Lower lobe of right lung (tissue), 2 donors: ENCODE data around the gene EMC9. TPM values are rescaled to one million over a fixed set of nuclear protein-coding genes. Genes with fewer than 3 reads are reported as not detected.

Experiments used
- ATAC-seq, 2 donors: fragments of 200-7000 bp; cut with Tn5 transposase; one replicate each; pipeline ENCODE4 v1.9.1; 2020 to 2022; ENCODE audit warnings: mild to moderate bottlenecking in 2 of 2, moderate library complexity in 2 of 2
- DNase-seq: peaks from one replicate; pipeline ENCODE4 v3.0.0-alpha.2; 2020
- H3K27ac ChIP-seq: fragments of 200-600 bp; one replicate; pipeline ENCODE4 v1.8.0; 2022
- H3K27me3 ChIP-seq: fragments of 200-600 bp; one replicate; pipeline ENCODE4 v1.8.0; 2022; ENCODE audit warnings: low read depth
- H3K36me3 ChIP-seq: fragments of 200-600 bp; one replicate; pipeline ENCODE4 v1.8.0; 2022; ENCODE audit warnings: mild to moderate bottlenecking
- H3K4me1 ChIP-seq: fragments of 200-600 bp; one replicate; pipeline ENCODE4 v1.8.0; 2022
- H3K4me3 ChIP-seq: fragments of 200-600 bp; one replicate; pipeline ENCODE4 v1.8.0; 2022; ENCODE audit warnings: mild to moderate bottlenecking
- H3K9me3 ChIP-seq: fragments of 200-600 bp; one replicate; pipeline ENCODE4 v1.8.0; 2022
- CTCF ChIP-seq: fragments of 200-600 bp; IDR thresholded peaks from one replicate; pipeline ENCODE4 v1.8.0; 2022; ENCODE audit warnings: antibody characterized with exemption, mild to moderate bottlenecking
- intact Hi-C: fragments of 100-400 bp; cut with DNase I; formaldehyde crosslinking; loops from one replicate; pipeline ENCODE4 v1.11.0; 2022
- total RNA-seq: library from RNA; stranded (reverse); fragmentation: NEBNext Ultra II Directional; extraction: Animal tissue kit (Norgen Biotek cat#: 25700); gene quantifications from one replicate; pipeline ENCODE4 v1.2.1, GENCODE V29; 2021
- donor health status: DM: no; HTN: yes; CAD: no; lungs with severe emphysema.

EMC9 gene
- total RNA-seq, 1 donor from 2014 or later, result 9.3 TPM

GRCh38 chr14:24117179-24117578 lies 24.2 kb downstream of the EMC9 start:
- Histone ChIP-seq H3K36me3 (peaks cover 57% of the 10 kb centered on the region), H3K4me1 (peaks cover 23% of the 10 kb centered on the region), H3K27ac (no peak overlapping the region), H3K9me3 (no peaks in the 10 kb centered on the region), H3K27me3 (no peaks in the 10 kb centered on the region), H3K4me3 (no peak overlapping the region)
- DNase-seq (no peak), ATAC-seq (no peak)
- TF ChIP-seq CTCF, result no peak
- intact Hi-C loops, result no loop called here

GRCh38 chr14:24116128-24116814 lies 25.1 kb downstream of the EMC9 start:
- H3K27me3 ChIP-seq, result no peaks in the 10 kb centered on the region
- H3K4me1 ChIP-seq, result peaks cover 23% of the 10 kb centered on the region
- intact Hi-C loops, result no loop called here
- peak overlapping the region; percentile 77 for H3K4me3 ChIP-seq
- H3K9me3 ChIP-seq, result no peaks in the 10 kb centered on the region
- H3K27ac ChIP-seq, result no peak overlapping the region
- no peak for ATAC-seq
- DNase-seq, result no peak
- no peak for TF ChIP-seq CTCF
- H3K36me3 ChIP-seq, result peaks cover 48% of the 10 kb centered on the region

- TF ChIP-seq CTCF, result no peak
- H3K27me3 ChIP-seq, result no peaks in the 10 kb centered on the region
- ATAC-seq, result no peak
- intact Hi-C loops, result no loop called here
- no peak for DNase-seq
- peak overlapping the region; percentile 97 for H3K27ac ChIP-seq
- peak overlapping the region; percentile 77 for H3K4me3 ChIP-seq
- H3K4me1 ChIP-seq, result peaks cover 25% of the 10 kb centered on the region
- H3K9me3 ChIP-seq, result no peaks in the 10 kb centered on the region
- peaks cover 41% of the 10 kb centered on the region for H3K36me3 ChIP-seq
Observed at GRCh38 chr14:24115422-24116127, 25.8 kb downstream of the EMC9 start.

- ATAC-seq (peak; percentile 96 to 97), DNase-seq (peak; percentile 98)
- no peaks in the 10 kb centered on the region for H3K27me3 ChIP-seq
- intact Hi-C loops, result no loop called here
- peaks cover 28% of the 10 kb centered on the region for H3K4me1 ChIP-seq
- peaks cover 33% of the 10 kb centered on the region for H3K36me3 ChIP-seq
- peak within 1 kb of the TSS; percentile 77 for H3K4me3 ChIP-seq
- H3K27ac ChIP-seq, result peak within 1 kb of the TSS; percentile 97
- no peak for TF ChIP-seq CTCF
- no peaks in the 10 kb centered on the region for H3K9me3 ChIP-seq
Observed at GRCh38 chr14:24114532-24115421, 26.6 kb downstream of the EMC9 start, which contains the start of the genes DCAF11 and NRL. DCAF11 (plus strand) TSS chr14:24114777; CDS start chr14:24115595, 818 bp downstream. NRL (minus strand) TSS chr14:24114949; CDS start chr14:24082848, 32,101 bp downstream.

GRCh38 chr14:24113801-24114531 lies 27.4 kb downstream of the EMC9 start:
- H3K27me3 ChIP-seq, result no peaks in the 10 kb centered on the region
- TF ChIP-seq CTCF, result no peak
- ATAC-seq, result peak; percentile 67 to 72
- H3K4me1 ChIP-seq, result peaks cover 34% of the 10 kb centered on the region
- H3K36me3 ChIP-seq, result peaks cover 25% of the 10 kb centered on the region
- peak; percentile 91 for DNase-seq
- no peaks in the 10 kb centered on the region for H3K9me3 ChIP-seq
- intact Hi-C loops, result no loop called here
- H3K27ac ChIP-seq, result peak overlapping the region; percentile 97
- peak overlapping the region; percentile 77 for H3K4me3 ChIP-seq
